ENCODE data around the gene DHX32.

- TF ChIP-seq POLR2A (IDR thresholded peaks at IDR 0.05; ENCODE audit: low read depth, low read length) (no peak), TAF1 (IDR thresholded peaks at IDR 0.05; ENCODE audit: low read depth, low read length) (no peak), POLR2AphosphoS5 (IDR thresholded peaks at IDR 0.05; ENCODE audit: low read depth, low read length) (no peak), PAX5 (IDR thresholded peaks at IDR 0.05; ENCODE audit: insufficient read depth, low read length, severe bottlenecking) (no peak), SPI1 (IDR thresholded peaks at IDR 0.05; ENCODE audit: low read depth, low read length) (no peak)
Measured at GRCh38 chr10:125815764-125816163, 65.3 kb downstream of the DHX32 start.

All from GM12891 (cell line).